Liver (tissue), 9 donors: ENCODE results near the gene REC114. TPM values are rescaled to one million over a fixed set of nuclear protein-coding genes. Genes with fewer than 3 reads are reported as not detected.
A peak's percentile ranks its signal among the peaks of the same experiment; 100 is the strongest.

Experiments used
- DNase-seq: peaks from one replicate; pipeline ENCODE4 v3.0.0-alpha.2; 2017; ENCODE audit warnings: low spot score
- H3K27ac ChIP-seq, 2 donors: one replicate each; pipeline ENCODE4 v1.7.0; 2013; ENCODE audit warnings: inconsistent platforms in 2 of 2, low read length in 2 of 2, control low read depth in 1 of 2, low read depth in 1 of 2, mild to moderate bottlenecking in 1 of 2
- H3K27me3 ChIP-seq, 4 donors: one replicate each; pipeline versions ENCODE4 v1.6.1 to v1.7.0; 2013; ENCODE audit warnings: low read length in 3 of 4, inconsistent platforms in 1 of 4, mild to moderate bottlenecking in 1 of 4, moderate library complexity in 1 of 4; ENCODE audit not compliant: control insufficient read depth in 4 of 4, insufficient read depth in 4 of 4
- H3K36me3 ChIP-seq, 4 donors: one replicate each; pipeline versions ENCODE4 v1.6.1 to v1.7.0; 2013; ENCODE audit warnings: low read length in 3 of 4, mild to moderate bottlenecking in 3 of 4, low read depth in 1 of 4, moderate library complexity in 1 of 4; ENCODE audit not compliant: control insufficient read depth in 4 of 4, insufficient read depth in 3 of 4
- H3K4me1 ChIP-seq, 4 donors: one replicate each; pipeline versions ENCODE4 v1.6.1 to v1.7.0; 2013; ENCODE audit warnings: low read length in 3 of 4, mild to moderate bottlenecking in 3 of 4, moderate library complexity in 1 of 4; ENCODE audit not compliant: control insufficient read depth in 4 of 4, insufficient read depth in 4 of 4
- H3K4me3 ChIP-seq, 3 donors: one replicate each; pipeline versions ENCODE4 v1.6.1 to v1.7.0; 2013; ENCODE audit warnings: low read length in 3 of 3, control low read depth in 1 of 3, low read depth in 1 of 3, mild to moderate bottlenecking in 1 of 3
- H3K9ac ChIP-seq, 2 donors: one replicate each; pipeline ENCODE4 v1.7.0; 2013; ENCODE audit warnings: low read length in 2 of 2, mild to moderate bottlenecking in 2 of 2, moderate library complexity in 2 of 2, control low read depth in 1 of 2, low read depth in 1 of 2
- H3K9me3 ChIP-seq, 4 donors: one replicate each; pipeline versions ENCODE4 v1.6.1 to v1.7.0; 2013; ENCODE audit warnings: low read length in 3 of 4; ENCODE audit not compliant: control insufficient read depth in 4 of 4
- CTCF ChIP-seq: fragments of 150-350 bp; IDR thresholded peaks from 2 replicates; pipeline ENCODE4 v1.5.1; 2017; ENCODE audit warnings: improper control_type of control experiment, low read depth, low read length; ENCODE audit not compliant: missing input control
- FOXA2 ChIP-seq: IDR thresholded peaks from 2 replicates; pipeline ENCODE4 v1.6.1; 2016; ENCODE audit warnings: antibody characterized with exemption
- GABPA ChIP-seq, 2 donors: IDR thresholded peaks in 1 of 2; conservative IDR thresholded peaks in 1 of 2; 2 replicates each; pipeline ENCODE4 v1.6.1; 2016; ENCODE audit warnings: antibody characterized with exemption in 2 of 2, mild to moderate bottlenecking in 1 of 2, moderate library complexity in 1 of 2
- HNF4A ChIP-seq, 2 donors: conservative IDR thresholded peaks; 2 replicates each; pipeline ENCODE4 v1.6.1; 2016; ENCODE audit warnings: antibody characterized with exemption in 2 of 2, mild to moderate bottlenecking in 2 of 2
- HNF4G ChIP-seq: IDR thresholded peaks from 2 replicates; pipeline ENCODE4 v1.6.1; 2016; ENCODE audit warnings: antibody characterized with exemption
- JUND ChIP-seq, 2 donors: IDR thresholded peaks; 2 replicates each; pipeline ENCODE4 v1.6.1; 2016; ENCODE audit warnings: antibody characterized with exemption in 2 of 2
- MAX ChIP-seq: IDR thresholded peaks from 2 replicates; pipeline ENCODE4 v1.6.1; 2016; ENCODE audit warnings: antibody characterized with exemption
- NR2F2 ChIP-seq: IDR thresholded peaks from 2 replicates; pipeline ENCODE4 v1.6.1; 2016; ENCODE audit warnings: antibody characterized with exemption
- RAD21 ChIP-seq, 2 donors: IDR thresholded peaks; 2 replicates each; pipeline ENCODE4 v1.6.1; 2016; ENCODE audit warnings: antibody characterized with exemption in 2 of 2, mild to moderate bottlenecking in 2 of 2
- RXRA ChIP-seq, 2 donors: IDR thresholded peaks; 2 replicates each; pipeline ENCODE4 v1.6.1; 2017 to 2018; ENCODE audit warnings: antibody characterized with exemption in 2 of 2, mild to moderate bottlenecking in 1 of 2
- SP1 ChIP-seq: IDR thresholded peaks from 2 replicates; pipeline ENCODE4 v1.6.1; 2018; ENCODE audit warnings: antibody characterized with exemption, mild to moderate bottlenecking
- TAF1 ChIP-seq: conservative IDR thresholded peaks from 2 replicates; pipeline ENCODE4 v1.6.1; 2016; ENCODE audit warnings: antibody characterized with exemption, mild to moderate bottlenecking
- YY1 ChIP-seq: IDR thresholded peaks from 2 replicates; pipeline ENCODE4 v1.6.1; 2016; ENCODE audit warnings: antibody characterized with exemption, mild to moderate bottlenecking
- ZBTB33 ChIP-seq: IDR thresholded peaks from 2 replicates; pipeline ENCODE4 v1.6.1; 2016; ENCODE audit warnings: antibody characterized with exemption
- WGBS: extraction: QIAGEN DNeasy Blood & Tissue Kit; methylation state at CpG from one replicate; pipeline ENCODE4 v1.1.7; 2013; 5-methylcytosine and 5-hydroxymethylcytosine counted together
- polyA plus RNA-seq, 2 donors: library from polyadenylated mRNA; stranded (reverse) in 1 of 2; unstranded in 1 of 2; fragments of 200-250 nt in 1 of 2; fragments of >200 nt in 1 of 2; fragmentation: Nextera tagmentation in 1 of 2; extraction: Ambion mirVana in 1 of 2; gene quantifications; one replicate each; pipeline versions ENCODE4 v1.2.1 to v1.2.3, GENCODE V29; 2013 to 2015
- total RNA-seq, 2 donors: library from RNA; depleted of rRNA; stranded (reverse); fragments of >200 nt; gene quantifications; one replicate each; pipeline ENCODE4 v1.2.3, GENCODE V29; 2014
- TF ChIP-seq, protein P1 (sequence below): IDR thresholded peaks from 2 replicates; pipeline ENCODE4 v1.6.1; 2016; ENCODE audit warnings: antibody characterized with exemption
- donor health status: healthy.
- donor health status: healthy.
- donor health status: healthy.
- donor health status: healthy.
- donor health status: healthy.

REC114 gene
- total and polyA plus RNA-seq, 4 donors = not detected

- Histone ChIP-seq H3K4me3 (no peak overlapping the region), H3K27ac (no peak overlapping the region), H3K9me3 (no peaks in the 10 kb centered on the region), H3K4me1 (no peaks in the 10 kb centered on the region), H3K27me3 (no peaks in the 10 kb centered on the region), H3K36me3 (peaks cover 0 to 20% (median 12%) of the 10 kb centered on the region in 4 donors), H3K9ac (no peak overlapping the region)
- no peak for DNase-seq
- TF ChIP-seq YY1 (no peak), TAF1 (no peak), NR2F2 (no peak), MAX (no peak), RAD21 (IDR thresholded peaks at IDR 0.05) (no peak), FOXA2 (no peak), HNF4G (no peak), RXRA (IDR thresholded peaks at IDR 0.05) (no peak), JUND (IDR thresholded peaks at IDR 0.05) (no peak), GABPA (IDR thresholded peaks at IDR 0.05 in 1 of 2, conservative IDR thresholded peaks at IDR 0.05 in 1 of 2) (no peak), ZBTB33 (no peak), HNF4A (conservative IDR thresholded peaks at IDR 0.05) (no peak)
- TF ChIP-seq, protein P1, sequence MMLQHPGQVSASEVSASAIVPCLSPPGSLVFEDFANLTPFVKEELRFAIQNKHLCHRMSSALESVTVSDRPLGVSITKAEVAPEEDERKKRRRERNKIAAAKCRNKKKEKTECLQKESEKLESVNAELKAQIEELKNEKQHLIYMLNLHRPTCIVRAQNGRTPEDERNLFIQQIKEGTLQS = no peak
- WGBS = 94% methylated on average over 4 of the region's 4 CpGs
Measured at GRCh38 chr15:73555080-73555479, 112.1 kb downstream of the REC114 start.

GRCh38 chr15:73558529-73558928, 115.6 kb downstream of the REC114 start:
- no peak for DNase-seq
- Histone ChIP-seq H3K9me3 (no peaks in the 10 kb centered on the region), H3K27ac (no peak overlapping the region), H3K36me3 (peaks cover 2 to 39% (median 22%) of the 10 kb centered on the region in 4 donors), H3K4me3 (no peak overlapping the region), H3K9ac (no peak overlapping the region), H3K27me3 (no peaks in the 10 kb centered on the region), H3K4me1 (no peaks in the 10 kb centered on the region)
- 95% methylated on average over 1 of the region's 1 CpG for WGBS
- TF ChIP-seq ZBTB33 = no peak
- no peak for TF ChIP-seq SP1

- Histone ChIP-seq H3K36me3 (peaks cover 4 to 56% (median 27%) of the 10 kb centered on the region in 4 donors), H3K9ac (no peak overlapping the region), H3K4me3 (no peak overlapping the region), H3K27me3 (no peaks in the 10 kb centered on the region), H3K9me3 (no peaks in the 10 kb centered on the region), H3K4me1 (no peaks in the 10 kb centered on the region), H3K27ac (no peak overlapping the region)
- DNase-seq = no peak
- 84% methylated on average over 2 of the region's 2 CpGs for WGBS
- TF ChIP-seq RAD21 (IDR thresholded peaks at IDR 0.05) (peak; percentile 68 to 73), SP1 (no peak), CTCF (peak; percentile 33)
Measured at GRCh38 chr15:73560501-73561117, 117.6 kb downstream of the REC114 start.
